Left renal cortex interstitium (tissue), 4 donors: ENCODE measurements around the gene PHF21B. TPM values are rescaled to one million over a fixed set of nuclear protein-coding genes. Genes with fewer than 3 reads are reported as not detected.
"Not testable (repeated sequence)": the region's sequence is repeated elsewhere in the genome, so short reads cannot be mapped to it uniquely, and the experiment has no call there.

Experiments used
- DNase-seq, 4 donors: peaks; one replicate each; pipeline ENCODE4 v3.0.0-alpha.2; 2013; ENCODE audit warnings: low read depth in 4 of 4, low spot score in 2 of 4, missing footprints in 1 of 4
- polyA plus RNA-seq, 4 donors: library from polyadenylated mRNA; unstranded; fragments of 120-200 nt; gene quantifications; one replicate each; pipeline ENCODE4 v1.2.1, GENCODE V29; 2013; ENCODE audit not compliant: insufficient read length in 4 of 4

PHF21B gene
- polyA plus RNA-seq: 1 to 10 TPM; 3.6 to 8.9 (median 6.2) TPM

- DNase-seq: peak in 1 of 4 donors; percentile 65
Measured at GRCh38 chr22:45009606-45010531, at the start of gene PHF21B. TSS of gene PHF21B (minus strand) at chr22:45010005. CDS start at chr22:45009549, 456 bp downstream.

GRCh38 chr22:45059296-45059695 lies 49.5 kb upstream of the PHF21B start:
- DNase-seq: no peak

GRCh38 chr22:45058622-45058912 lies 48.8 kb upstream of the PHF21B start:
- no peak for DNase-seq

GRCh38 chr22:45055936-45056335 lies 46.1 kb upstream of the PHF21B start:
- no peak for DNase-seq

- DNase-seq: no peak
Measured at GRCh38 chr22:45053571-45053970, 43.8 kb upstream of the PHF21B start.

GRCh38 chr22:45053094-45053493 lies 43.3 kb upstream of the PHF21B start:
- DNase-seq: no peak

GRCh38 chr22:45052665-45053064 lies 42.9 kb upstream of the PHF21B start:
- DNase-seq: not testable (repeated sequence)

- DNase-seq: no peak
Measured at GRCh38 chr22:45051946-45052345, 42.1 kb upstream of the PHF21B start.

- no peak for DNase-seq
Measured at GRCh38 chr22:45051419-45051818, 41.6 kb upstream of the PHF21B start.

GRCh38 chr22:45047260-45047659 lies 37.5 kb upstream of the PHF21B start:
- DNase-seq: no peak

- no peak for DNase-seq
Measured at GRCh38 chr22:45045208-45045607, 35.4 kb upstream of the PHF21B start.

GRCh38 chr22:45042263-45042662 lies 32.5 kb upstream of the PHF21B start:
- no peak for DNase-seq

GRCh38 chr22:45039133-45039532 lies 29.3 kb upstream of the PHF21B start:
- DNase-seq: no peak

- DNase-seq: no peak
Measured at GRCh38 chr22:45036154-45036553, 26.3 kb upstream of the PHF21B start.

- no peak for DNase-seq
Measured at GRCh38 chr22:45034821-45035220, 25.0 kb upstream of the PHF21B start.

GRCh38 chr22:45034156-45034555 lies 24.4 kb upstream of the PHF21B start:
- DNase-seq: no peak

- DNase-seq: no peak
Measured at GRCh38 chr22:45033136-45033535, 23.3 kb upstream of the PHF21B start.

- DNase-seq: no peak
Measured at GRCh38 chr22:45031629-45032403, 22.0 kb upstream of the PHF21B start.

- no peak for DNase-seq
Measured at GRCh38 chr22:45029501-45029900, 19.7 kb upstream of the PHF21B start.

- DNase-seq: no peak
Measured at GRCh38 chr22:45026511-45026910, 16.7 kb upstream of the PHF21B start.

- DNase-seq: no peak
Measured at GRCh38 chr22:45023431-45023830, 13.6 kb upstream of the PHF21B start.
